Stimulated activated CD4-positive, alpha-beta T cell treated with anti-CD3 and anti-CD28 coated beads, Interleukin-1b, Interleukin-23, amount 100 ng/mL, for 48 hours (primary cell): ENCODE measurements around the gene FNDC3A.
"Not testable (repeated sequence)": the region's sequence is repeated elsewhere in the genome, so short reads cannot be mapped to it uniquely, and the experiment has no call there.

Source experiments
- DNase-seq: peaks from one replicate; pipeline ENCODE4 v3.0.0-alpha.2; 2020

FNDC3A gene

GRCh38 chr13:48977973-48978372 is 2.3 kb downstream of the FNDC3A start:
- no peak for DNase-seq

- DNase-seq = no peak
Measured at GRCh38 chr13:48978942-48979601, 3.4 kb downstream of the FNDC3A start.

GRCh38 chr13:48979892-48980291 is 4.2 kb downstream of the FNDC3A start:
- no peak for DNase-seq

GRCh38 chr13:48983331-48983730 is 7.6 kb downstream of the FNDC3A start:
- no peak for DNase-seq

GRCh38 chr13:48985756-48986155 is 10.0 kb downstream of the FNDC3A start:
- no peak for DNase-seq

GRCh38 chr13:48990900-48991299 is 15.2 kb downstream of the FNDC3A start:
- no peak for DNase-seq

GRCh38 chr13:48993150-48993549 is 17.4 kb downstream of the FNDC3A start:
- no peak for DNase-seq

- DNase-seq = no peak
Measured at GRCh38 chr13:48994706-48995105, 19.0 kb downstream of the FNDC3A start.

GRCh38 chr13:48998641-48999292 is 23.1 kb downstream of the FNDC3A start:
- DNase-seq = no peak

- DNase-seq = no peak
Measured at GRCh38 chr13:49000247-49000646, 24.5 kb downstream of the FNDC3A start.

GRCh38 chr13:49018986-49019635 is 43.4 kb downstream of the FNDC3A start:
- not testable (repeated sequence) for DNase-seq

- no peak for DNase-seq
Measured at GRCh38 chr13:49020328-49020727, 44.6 kb downstream of the FNDC3A start.

- DNase-seq = no peak
Measured at GRCh38 chr13:49020940-49021553, 45.3 kb downstream of the FNDC3A start.

GRCh38 chr13:49021953-49022352 is 46.2 kb downstream of the FNDC3A start:
- no peak for DNase-seq

GRCh38 chr13:49022472-49023144 is 46.9 kb downstream of the FNDC3A start:
- no peak for DNase-seq

GRCh38 chr13:49023431-49023830 is 47.7 kb downstream of the FNDC3A start:
- DNase-seq = no peak

- no peak for DNase-seq
Measured at GRCh38 chr13:49026851-49027250, 51.1 kb downstream of the FNDC3A start.

- no peak for DNase-seq
Measured at GRCh38 chr13:49029570-49029969, 53.9 kb downstream of the FNDC3A start.

GRCh38 chr13:49030213-49030612 is 54.5 kb downstream of the FNDC3A start:
- DNase-seq = no peak

GRCh38 chr13:49040872-49041271 is 65.2 kb downstream of the FNDC3A start:
- no peak for DNase-seq

GRCh38 chr13:49042476-49042875 is 66.8 kb downstream of the FNDC3A start:
- no peak for DNase-seq

GRCh38 chr13:49044008-49044407 is 68.3 kb downstream of the FNDC3A start:
- DNase-seq = no peak

- DNase-seq = no peak
Measured at GRCh38 chr13:49044836-49045235, 69.1 kb downstream of the FNDC3A start.
